Loucy (cell line): ENCODE measurements around the gene IFNB1.

Experiments
- H2AFZ ChIP-seq: fragments of 200-600 bp; sonication (generic); 2 replicates; pipeline ENCODE4 v1.6.0; 2016; ENCODE audit warnings: antibody characterized with exemption, mild to moderate bottlenecking, low read length, moderate library complexity
- H3F3A ChIP-seq: fragments of 200-600 bp; 2 replicates; pipeline ENCODE4 v1.6.0; 2016; ENCODE audit warnings: antibody characterized with exemption, low read depth, mild to moderate bottlenecking
- H3K27me3 ChIP-seq: fragments of 200-600 bp; sonication (generic); 2 replicates; pipeline ENCODE4 v1.6.1; 2014; ENCODE audit warnings: low read length, mild to moderate bottlenecking; ENCODE audit not compliant: insufficient read depth, poor library complexity, severe bottlenecking
- H3K36me3 ChIP-seq: fragments of 200-600 bp; sonication (generic); 2 replicates; pipeline ENCODE4 v1.6.1; 2016; ENCODE audit warnings: low read length; ENCODE audit not compliant: insufficient read depth
- H3K4me1 ChIP-seq: fragments of 200-600 bp; sonication (generic); 2 replicates; pipeline ENCODE4 v1.5.1; 2014; ENCODE audit warnings: low read length, mild to moderate bottlenecking; ENCODE audit not compliant: insufficient read depth, poor library complexity, severe bottlenecking
- H3K4me2 ChIP-seq: fragments of 200-600 bp; sonication (generic); 2 replicates; pipeline ENCODE4 v1.6.0; 2014; ENCODE audit warnings: antibody characterized with exemption, low read length, low read depth, mild to moderate bottlenecking; ENCODE audit not compliant: poor library complexity, severe bottlenecking
- H3K4me3 ChIP-seq: fragments of 200-600 bp; sonication (generic); 2 replicates; pipeline ENCODE4 v1.5.1; 2014; ENCODE audit warnings: low read length, mild to moderate bottlenecking, mixed read lengths; ENCODE audit not compliant: poor library complexity, severe bottlenecking
- H3K79me2 ChIP-seq: fragments of 200-600 bp; sonication (generic); 2 replicates; pipeline ENCODE4 v1.6.1; 2014; ENCODE audit warnings: low read length; ENCODE audit not compliant: insufficient read depth
- H3K9ac ChIP-seq: fragments of 200-600 bp; sonication (generic); 2 replicates; pipeline ENCODE4 v1.6.0; 2014; ENCODE audit warnings: mild to moderate bottlenecking, low read depth, low read length, moderate library complexity; ENCODE audit not compliant: poor library complexity, severe bottlenecking
- H3K9me2 ChIP-seq: fragments of 200-600 bp; sonication (generic); replicated peaks from 2 replicates; pipeline ENCODE4 v1.6.1; 2016; ENCODE audit warnings: low read depth, low read length, mixed read lengths
- H3K9me3 ChIP-seq: fragments of 200-600 bp; sonication (generic); 2 replicates; pipeline ENCODE4 v1.6.1; 2014; ENCODE audit warnings: mild to moderate bottlenecking, antibody characterized with exemption, low read length, low read depth; ENCODE audit not compliant: insufficient read depth
- H4K20me1 ChIP-seq: fragments of 200-600 bp; sonication (generic); 2 replicates; pipeline ENCODE4 v1.6.0; 2014; ENCODE audit warnings: antibody characterized with exemption, low read length, mild to moderate bottlenecking; ENCODE audit not compliant: insufficient read depth, poor library complexity, severe bottlenecking
- EZH2phosphoT487 ChIP-seq: fragments of 200-600 bp; IDR thresholded peaks from 2 replicates; pipeline ENCODE4 v1.6.1; 2018; ENCODE audit warnings: antibody characterized with exemption, mild to moderate bottlenecking, moderate library complexity, borderline replicate concordance
- TF ChIP-seq, protein P1 (sequence below): fragments of 200-600 bp; sonication (generic); conservative IDR thresholded peaks from 2 replicates; pipeline ENCODE4 v1.5.1; 2014; ENCODE audit warnings: mild to moderate bottlenecking, antibody characterized with exemption, low read length

The IFNB1 gene

DNA sequence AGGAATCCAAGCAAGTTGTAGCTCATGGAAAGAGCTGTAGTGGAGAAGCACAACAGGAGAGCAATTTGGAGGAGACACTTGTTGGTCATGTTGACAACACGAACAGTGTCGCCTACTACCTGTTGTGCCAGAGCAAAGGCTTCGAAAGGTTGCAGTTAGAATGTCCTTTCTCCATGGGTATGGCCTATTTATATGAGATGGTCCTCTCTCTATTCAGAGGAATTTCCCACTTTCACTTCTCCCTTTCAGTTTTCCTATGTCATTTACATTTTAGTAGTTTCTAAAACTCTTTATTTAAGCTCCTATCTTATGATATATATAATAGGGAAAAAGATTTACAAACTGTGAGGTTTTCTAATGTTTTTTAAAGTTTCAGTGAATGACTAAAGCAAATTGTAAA, at the start of gene IFNB1:
IFNB1 (minus strand) TSS at position 162 of the 400 bp plus-strand sequence; CDS start at position 89, 73 bp downstream.
- H4K20me1 ChIP-seq, result no peaks in the 10 kb centered on the region
- H3K36me3 ChIP-seq, result no peaks in the 10 kb centered on the region
- no peak for TF ChIP-seq EZH2phosphoT487
- TF ChIP-seq, protein P1, sequence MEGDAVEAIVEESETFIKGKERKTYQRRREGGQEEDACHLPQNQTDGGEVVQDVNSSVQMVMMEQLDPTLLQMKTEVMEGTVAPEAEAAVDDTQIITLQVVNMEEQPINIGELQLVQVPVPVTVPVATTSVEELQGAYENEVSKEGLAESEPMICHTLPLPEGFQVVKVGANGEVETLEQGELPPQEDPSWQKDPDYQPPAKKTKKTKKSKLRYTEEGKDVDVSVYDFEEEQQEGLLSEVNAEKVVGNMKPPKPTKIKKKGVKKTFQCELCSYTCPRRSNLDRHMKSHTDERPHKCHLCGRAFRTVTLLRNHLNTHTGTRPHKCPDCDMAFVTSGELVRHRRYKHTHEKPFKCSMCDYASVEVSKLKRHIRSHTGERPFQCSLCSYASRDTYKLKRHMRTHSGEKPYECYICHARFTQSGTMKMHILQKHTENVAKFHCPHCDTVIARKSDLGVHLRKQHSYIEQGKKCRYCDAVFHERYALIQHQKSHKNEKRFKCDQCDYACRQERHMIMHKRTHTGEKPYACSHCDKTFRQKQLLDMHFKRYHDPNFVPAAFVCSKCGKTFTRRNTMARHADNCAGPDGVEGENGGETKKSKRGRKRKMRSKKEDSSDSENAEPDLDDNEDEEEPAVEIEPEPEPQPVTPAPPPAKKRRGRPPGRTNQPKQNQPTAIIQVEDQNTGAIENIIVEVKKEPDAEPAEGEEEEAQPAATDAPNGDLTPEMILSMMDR, result no peak
- H2AFZ ChIP-seq, result peak within 1 kb of the TSS; percentile 71; the same call in 1 of the 2 replicates
- no peaks in the 10 kb centered on the region for H3K9me3 ChIP-seq
- H3K9me2 ChIP-seq, result no peaks in the 10 kb centered on the region
- H3K79me2 ChIP-seq, result no peaks in the 10 kb centered on the region
- H3K4me3 ChIP-seq, result no peak within 1 kb of the TSS
- peaks cover 11% of the 10 kb centered on the region for H3F3A ChIP-seq
- no peak within 1 kb of the TSS for H3K4me2 ChIP-seq
- no peaks in the 10 kb centered on the region for H3K27me3 ChIP-seq
- no peak within 1 kb of the TSS for H3K9ac ChIP-seq
- peaks cover 28% of the 10 kb centered on the region for H3K4me1 ChIP-seq

DNA sequence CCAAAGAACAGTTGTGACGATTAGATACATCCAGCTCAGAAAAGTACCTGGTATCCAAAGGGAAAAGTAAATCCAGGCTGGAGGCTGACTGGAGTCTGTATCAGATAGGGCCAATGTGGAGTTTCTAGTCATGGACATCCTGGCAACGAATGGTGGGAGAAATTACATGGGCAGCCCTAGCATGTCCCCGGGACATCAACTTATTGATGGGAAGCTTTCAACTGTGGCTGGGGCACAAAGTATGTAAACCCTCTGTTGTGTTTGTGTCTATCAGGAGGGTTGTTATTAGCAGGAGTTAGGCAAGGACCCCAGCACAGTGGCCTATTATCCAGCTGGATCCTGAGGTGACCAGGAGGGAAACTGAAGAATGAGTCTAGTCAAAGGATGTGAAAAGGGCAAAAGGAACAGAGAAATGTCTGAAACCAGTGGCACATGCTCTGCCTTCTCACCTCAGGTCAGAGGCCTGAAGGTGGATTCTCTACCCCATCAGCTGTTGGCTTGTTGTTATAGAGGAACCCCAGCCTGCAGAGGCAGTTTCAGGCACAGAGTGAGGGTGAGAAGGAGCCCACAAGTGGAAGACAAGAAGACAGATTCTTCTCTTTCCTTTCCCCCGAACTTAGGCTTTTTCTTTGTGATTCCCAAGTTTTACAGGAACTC, 44.0 kb upstream of the IFNB1 start:
- H2AFZ ChIP-seq, result 0 out of 2 replicates have a peak overlapping the region, but pooled peaks have one; percentile 52
- no peaks in the 10 kb centered on the region for H3K36me3 ChIP-seq
- no peaks in the 10 kb centered on the region for H3K9me2 ChIP-seq
- H3K9ac ChIP-seq, result no peak overlapping the region
- no peaks in the 10 kb centered on the region for H4K20me1 ChIP-seq
- peaks cover 3% of the 10 kb centered on the region; the same call in 1 of the 2 replicates for H3F3A ChIP-seq
- 0 out of 2 replicates have a peak, but pooled peaks cover 7% of the 10 kb centered on the region for H3K9me3 ChIP-seq
- no peaks in the 10 kb centered on the region for H3K79me2 ChIP-seq
- TF ChIP-seq, protein P1, result no peak
- TF ChIP-seq EZH2phosphoT487, result no peak
- H3K4me1 ChIP-seq, result peaks cover 53% of the 10 kb centered on the region
- H3K27me3 ChIP-seq, result no peaks in the 10 kb centered on the region
- H3K4me3 ChIP-seq, result no peak overlapping the region
- peak overlapping the region; percentile 4 for H3K4me2 ChIP-seq

DNA sequence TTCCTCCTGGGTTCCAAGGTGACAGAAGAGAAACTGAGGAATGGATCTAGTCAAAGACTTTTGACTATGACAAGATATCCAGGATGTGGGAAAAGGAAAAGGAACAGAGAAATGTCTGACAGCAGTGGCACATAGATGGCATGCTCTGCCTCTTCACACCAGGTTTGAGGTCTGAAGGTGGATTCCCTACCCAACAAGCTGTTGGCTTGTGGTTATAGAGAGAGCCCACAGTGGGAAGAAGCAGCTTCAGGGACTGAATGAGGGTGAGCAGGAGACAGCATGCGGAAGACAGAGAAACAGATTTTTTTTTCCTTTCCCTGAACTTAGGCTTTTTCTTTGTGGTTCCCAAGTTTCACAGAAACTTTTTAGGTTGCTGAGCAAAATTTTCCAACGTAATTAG, 43.3 kb upstream of the IFNB1 start:
- Histone ChIP-seq H3K4me2 (peak overlapping the region; percentile 4), H3K4me1 (peaks cover 53% of the 10 kb centered on the region), H3K27me3 (no peaks in the 10 kb centered on the region), H3K9ac (no peak overlapping the region), H2AFZ (no peak overlapping the region), H3F3A (peaks cover 3% of the 10 kb centered on the region; the same call in 1 of the 2 replicates), H3K4me3 (no peak overlapping the region), H3K36me3 (no peaks in the 10 kb centered on the region), H3K79me2 (no peaks in the 10 kb centered on the region), H3K9me3 (0 out of 2 replicates have a peak, but pooled peaks cover 4% of the 10 kb centered on the region), H4K20me1 (no peaks in the 10 kb centered on the region), H3K9me2 (no peaks in the 10 kb centered on the region)
- no peak for TF ChIP-seq EZH2phosphoT487
- TF ChIP-seq, protein P1, result no peak
